ENCODE data around the gene BRINP1.

Gene BRINP1

DNA sequence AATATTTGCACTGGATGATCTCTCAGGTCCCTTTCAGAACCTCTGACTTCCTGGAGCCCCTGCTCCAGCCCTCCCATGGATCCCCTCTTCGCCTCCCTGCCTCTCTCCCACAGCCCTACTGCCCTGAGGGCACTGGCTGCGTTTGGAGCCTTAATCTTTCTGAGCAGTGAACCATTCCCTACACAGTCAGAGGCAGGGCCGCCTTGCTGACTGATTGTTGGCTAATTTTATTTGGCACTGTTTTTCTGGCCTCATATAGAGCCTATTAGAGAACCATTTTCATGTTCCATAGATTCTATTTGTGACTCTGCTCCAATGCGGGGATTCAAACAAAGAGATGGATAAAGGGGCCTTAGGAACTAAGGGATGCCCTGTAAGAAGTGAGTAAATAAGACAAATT is 91.1 kb downstream of the BRINP1 start:
- no peak for DNase-seq

DNA sequence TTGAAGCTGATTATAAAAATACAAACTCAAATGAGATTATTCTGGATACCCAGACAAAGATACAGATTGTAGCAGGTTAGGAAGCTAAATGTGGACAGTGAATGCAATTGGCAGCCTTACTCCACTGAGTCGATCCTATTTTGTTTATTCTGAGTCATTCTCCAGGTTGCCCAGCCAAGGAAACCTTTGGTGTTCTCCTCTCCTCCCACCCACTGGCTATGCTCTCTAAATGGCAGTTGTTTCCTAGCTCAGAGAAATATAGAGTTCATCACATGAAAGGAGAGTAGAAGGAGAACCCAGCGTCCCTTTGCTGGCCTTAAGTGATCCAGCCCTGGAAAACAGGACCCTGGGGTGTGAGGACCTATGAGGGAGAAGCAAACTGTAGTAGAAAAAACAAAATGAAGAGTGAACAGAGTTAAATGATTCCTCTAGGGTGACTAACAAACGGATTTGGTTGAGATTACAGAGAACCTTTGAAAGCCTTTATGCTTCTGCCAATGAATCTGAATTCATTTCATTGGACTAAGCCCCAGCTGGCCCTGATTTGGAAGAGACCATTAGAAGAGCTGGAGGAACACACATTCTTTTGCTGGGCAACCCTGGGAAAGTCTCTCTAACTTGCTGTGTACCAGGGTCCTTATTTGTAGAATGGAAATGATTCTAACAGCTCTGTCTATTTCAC is 95.1 kb downstream of the BRINP1 start:
- DNase-seq, result no peak

DNA sequence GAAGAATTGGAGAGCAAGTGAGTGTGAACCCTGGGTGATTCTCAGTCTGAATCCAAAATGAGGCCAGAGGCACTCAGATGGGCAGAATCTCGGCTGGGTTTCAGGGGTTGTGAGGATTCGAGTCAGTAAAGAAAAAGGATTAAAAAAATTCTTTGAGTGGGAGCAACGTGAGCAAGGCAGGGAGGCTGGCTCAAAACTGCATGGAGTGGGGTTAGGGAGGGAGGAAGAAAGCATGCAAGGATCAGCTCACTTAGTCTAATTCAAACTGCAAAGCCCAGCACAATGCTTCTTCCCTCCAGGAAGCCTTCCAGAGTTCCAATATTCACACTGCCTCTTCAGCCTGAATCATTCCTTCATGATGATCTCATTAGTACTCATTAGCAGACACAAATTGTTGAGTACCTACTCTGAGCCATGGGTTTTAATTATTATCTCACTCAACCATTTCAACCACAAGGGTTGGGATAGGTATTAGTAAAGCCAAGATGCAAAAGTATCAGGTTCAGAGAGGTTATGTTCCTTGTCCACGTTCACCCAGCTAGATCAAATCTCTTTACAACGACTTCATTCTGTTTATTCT is 95.8 kb downstream of the BRINP1 start:
- no peak for DNase-seq

DNA sequence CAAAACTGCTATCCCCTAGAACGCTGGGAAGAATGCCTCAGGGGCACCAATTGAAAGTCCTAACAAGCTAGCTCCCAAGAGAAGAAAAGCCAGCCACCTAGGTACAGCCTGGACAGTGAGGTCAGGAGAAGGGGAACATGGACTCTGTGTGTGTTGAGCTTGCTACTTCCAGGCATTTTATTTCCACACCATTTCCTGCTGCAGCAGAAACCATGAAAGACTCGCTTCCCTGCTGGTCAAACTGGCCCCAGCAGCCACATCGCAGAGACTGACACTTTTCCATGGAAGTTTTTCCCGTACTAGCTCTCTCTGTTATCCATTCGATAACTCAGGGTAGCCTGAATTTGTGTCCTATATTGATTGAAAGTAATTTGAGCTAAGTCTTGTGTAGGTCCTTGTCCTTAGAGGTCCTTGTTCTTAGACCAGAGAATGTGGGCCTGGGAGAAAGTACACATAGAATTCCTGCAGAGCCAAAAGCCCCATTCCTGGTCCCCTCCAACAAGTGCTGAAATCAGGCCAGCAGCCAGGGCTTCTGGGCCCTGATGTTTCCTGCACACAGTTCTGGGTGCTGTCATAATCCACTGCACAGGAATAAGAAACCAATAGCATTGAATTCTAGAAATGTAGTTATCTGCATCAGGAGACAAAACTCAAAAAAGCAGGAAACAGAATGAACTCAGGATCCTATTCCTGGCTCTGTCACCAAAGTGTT is 96.6 kb downstream of the BRINP1 start:
- DNase-seq, result no peak

DNA sequence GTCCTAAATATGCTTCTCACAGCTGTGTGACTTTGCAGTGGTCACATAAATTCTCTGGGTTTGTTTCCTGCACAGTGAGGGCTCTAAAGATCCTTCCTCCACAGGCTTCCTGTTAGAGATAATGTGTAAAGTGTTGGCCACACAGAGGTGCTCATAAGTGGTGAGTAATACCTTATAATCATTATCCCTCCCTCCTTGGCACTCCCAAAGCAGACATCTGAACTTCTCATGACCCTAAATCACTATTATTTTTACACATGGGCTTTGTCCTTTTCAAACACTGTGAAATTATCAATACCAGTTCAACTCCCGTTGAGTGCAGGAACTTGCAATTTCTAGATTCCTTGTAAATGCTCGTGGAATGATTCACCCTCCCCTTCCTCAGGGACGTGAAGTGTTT is 100.2 kb downstream of the BRINP1 start:
- DNase-seq, result no peak

DNA sequence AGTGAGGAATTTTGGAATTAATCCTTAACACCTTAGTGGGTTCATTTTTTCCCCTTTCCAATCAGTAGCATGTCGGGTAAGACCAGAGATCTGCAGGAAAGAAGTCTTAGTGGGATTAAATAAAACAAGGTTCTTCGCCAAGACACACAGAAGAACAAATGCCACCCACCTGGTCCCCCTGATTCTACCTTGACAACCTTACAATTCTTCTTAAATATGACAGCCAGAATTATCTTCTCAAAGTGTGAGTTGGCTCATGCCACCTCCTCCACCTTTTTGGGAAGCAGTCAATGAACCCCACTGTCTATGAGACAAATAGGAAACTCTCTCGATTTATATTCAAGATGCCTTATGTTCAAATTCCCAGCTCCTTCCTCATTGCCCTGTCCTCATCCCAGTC is 105.1 kb downstream of the BRINP1 start:
- no peak for DNase-seq

DNA sequence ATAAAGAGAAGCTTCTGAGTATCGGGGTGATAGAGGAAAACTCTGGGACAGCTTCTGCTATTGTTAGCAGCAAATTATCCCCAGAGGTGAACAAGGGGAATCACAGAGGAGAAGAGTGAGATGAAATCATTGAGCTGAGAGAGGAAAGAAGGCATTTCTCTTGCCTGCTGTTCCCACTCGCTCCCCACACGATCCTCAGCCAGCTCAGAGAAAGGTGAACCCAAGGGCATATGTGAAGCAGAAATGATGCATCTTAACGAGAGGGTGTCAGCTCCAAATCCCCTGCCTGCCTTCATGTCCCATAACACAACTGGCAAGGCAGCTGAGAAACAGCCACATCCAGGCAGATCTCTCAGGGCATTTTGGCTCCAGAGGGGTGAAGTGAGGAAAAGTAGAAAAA is 111.6 kb downstream of the BRINP1 start:
- no peak for DNase-seq

DNA sequence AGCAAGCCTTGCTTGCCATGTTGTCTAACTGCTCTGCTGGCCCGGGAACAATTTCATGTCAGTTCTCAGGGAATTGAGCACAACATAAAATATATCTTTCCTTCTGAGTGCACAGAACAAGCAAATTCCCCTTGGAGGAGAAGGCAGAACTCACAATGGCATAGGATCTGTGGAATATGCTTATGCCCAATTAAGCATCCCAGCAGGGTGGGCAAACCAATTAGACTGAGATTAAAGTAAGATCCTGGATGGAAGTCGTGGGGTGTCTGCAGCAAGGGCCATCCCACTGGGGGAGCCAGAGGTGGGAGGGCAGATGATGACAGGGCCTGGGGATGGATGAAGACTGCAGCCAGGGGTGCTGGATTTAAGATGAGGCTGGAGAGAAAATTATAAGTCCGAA is 114.1 kb downstream of the BRINP1 start:
- DNase-seq, result no peak

DNA sequence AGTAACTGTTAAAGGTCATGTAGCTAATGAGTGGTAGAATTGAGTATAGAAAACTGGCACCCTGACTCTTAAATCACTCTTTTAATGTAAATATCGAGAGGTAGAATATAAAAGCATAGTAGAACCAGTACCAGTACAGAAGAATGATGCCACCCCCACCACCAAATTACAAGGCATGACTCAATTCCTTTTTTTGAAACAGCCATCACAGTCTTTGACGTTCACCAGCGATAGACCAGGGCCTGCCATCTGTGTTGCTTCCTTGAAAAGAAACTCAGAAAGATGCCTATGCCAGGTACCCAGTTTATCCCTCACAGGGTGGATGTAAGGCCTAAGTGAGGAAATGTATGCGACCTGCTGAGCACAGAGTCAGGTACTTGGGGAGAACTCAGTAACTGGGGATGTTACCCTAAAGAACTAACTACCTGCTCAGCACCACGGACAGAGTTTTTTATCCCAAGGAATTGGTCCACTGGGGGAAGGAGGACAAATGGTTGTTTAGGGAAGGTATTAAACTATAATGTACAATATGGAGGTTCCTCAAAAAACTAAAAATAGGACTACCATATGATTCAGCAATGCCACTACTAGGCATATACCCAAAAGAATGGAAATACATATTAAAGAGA is 116.5 kb downstream of the BRINP1 start:
- DNase-seq, result no peak

DNA sequence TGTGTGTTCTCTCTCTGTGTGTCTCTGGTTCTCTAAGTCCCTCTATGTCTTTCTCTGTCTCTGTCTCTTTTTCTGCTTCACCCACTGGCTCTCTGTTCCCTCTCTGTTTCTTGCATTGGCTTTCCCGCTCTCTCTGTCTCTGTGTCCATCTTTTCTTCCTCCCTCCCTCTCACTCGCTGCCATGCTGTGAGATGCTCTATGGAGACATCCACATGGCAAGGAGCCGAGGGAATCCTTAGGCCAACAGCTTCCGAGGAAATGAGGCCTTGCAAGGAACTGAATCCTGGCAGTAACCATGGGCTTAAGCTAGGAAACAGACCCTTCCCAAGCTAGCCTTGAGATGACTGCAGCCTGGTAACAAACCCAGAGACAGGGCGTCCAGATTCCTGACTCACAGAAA is 117.3 kb downstream of the BRINP1 start:
- no peak for DNase-seq

DNA sequence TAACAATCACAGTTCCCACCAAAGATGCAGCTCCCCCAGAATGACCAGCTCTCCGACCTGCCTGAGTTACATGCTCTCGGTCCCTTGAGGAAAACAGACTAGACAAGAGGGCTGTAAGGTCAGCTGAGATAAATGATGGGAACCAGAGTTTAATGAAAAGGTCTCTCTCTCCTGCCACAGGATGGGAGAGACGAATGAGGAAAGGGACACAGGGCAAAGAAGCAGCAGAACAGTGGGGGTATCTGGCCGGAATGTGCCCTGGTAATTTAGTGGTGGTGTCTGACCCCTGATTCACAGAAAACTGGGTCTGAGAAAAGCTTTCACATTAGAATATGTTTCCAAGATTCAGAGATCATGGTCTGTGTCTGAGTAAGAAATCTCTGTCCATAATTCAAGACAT is 118.5 kb downstream of the BRINP1 start:
- no peak for DNase-seq

DNA sequence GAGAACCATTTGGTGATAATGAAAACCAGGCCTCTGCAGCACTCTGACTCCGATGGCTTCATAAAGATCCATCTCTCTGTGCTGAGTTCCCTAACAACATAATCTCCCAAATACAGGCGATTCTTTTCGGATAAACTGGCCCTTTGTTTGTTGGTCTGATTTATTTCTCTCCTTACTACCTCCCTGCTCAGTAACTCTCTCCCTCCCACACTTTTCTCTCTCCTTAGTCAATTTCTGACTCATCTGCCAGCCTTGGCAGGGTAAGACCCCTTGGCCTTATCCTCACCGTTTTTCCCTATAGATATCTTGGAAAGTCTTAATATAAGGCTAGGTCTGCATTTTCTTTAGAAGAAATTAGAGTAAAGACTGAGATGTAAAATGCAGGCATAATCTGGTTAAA is 128.7 kb downstream of the BRINP1 start:
- DNase-seq, result no peak

DNA sequence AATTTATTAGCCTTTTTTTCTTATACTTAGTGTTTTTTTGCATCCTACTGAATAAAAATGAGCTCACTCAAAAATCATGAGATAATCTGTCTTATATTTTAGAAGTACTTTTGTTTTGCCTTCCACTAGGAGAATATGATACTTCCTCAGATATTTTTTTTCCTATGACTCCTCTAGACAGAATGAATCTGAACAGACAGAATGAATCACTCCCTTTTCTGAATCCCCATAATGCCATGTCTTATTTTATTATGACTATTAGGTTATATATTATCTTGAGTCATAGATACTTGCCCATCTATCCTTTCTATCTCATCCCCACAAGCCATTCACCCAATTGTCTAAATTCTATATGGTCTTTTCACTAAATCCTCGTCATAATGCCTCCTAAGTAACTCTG is 134.6 kb downstream of the BRINP1 start:
- no peak for DNase-seq

DNA sequence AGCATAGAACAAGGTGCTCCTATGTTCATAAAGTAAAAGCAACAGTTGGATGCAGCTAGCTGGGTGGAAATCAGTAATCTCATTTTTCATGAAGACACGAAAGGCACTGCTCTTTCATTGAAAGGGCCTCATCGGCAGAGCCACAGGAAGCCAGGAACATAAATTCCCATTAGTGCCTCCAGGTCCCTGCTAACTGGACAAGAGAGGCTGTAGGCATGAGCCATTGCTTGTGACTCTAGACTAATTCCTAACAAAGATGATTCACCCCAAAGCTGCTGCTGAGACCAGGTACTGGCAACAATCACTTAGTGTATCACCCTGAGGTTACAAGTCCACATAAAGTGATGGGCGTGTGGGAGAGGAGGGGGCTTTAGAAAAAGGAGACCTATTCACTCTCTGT is 141.8 kb downstream of the BRINP1 start:
- DNase-seq, result no peak

DNA sequence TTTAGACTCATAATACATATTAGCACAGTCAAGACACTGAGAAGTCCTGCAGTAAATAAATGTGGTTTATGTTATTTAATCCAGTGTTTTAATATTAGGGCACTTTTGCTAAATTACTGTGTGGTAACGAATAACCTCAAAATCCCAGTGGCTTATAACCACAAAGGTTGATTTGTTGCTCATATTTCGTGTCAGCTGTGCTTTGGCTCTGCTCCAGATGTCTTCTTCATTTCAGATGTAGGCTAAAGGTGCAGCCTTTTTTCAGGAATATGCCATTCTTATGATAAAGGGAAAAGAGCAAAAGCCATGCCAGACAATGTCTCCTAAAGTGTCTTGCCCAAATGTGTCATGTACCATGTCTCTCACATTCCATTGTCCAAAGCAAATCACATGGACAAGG is 144.8 kb downstream of the BRINP1 start:
- no peak for DNase-seq

DNA sequence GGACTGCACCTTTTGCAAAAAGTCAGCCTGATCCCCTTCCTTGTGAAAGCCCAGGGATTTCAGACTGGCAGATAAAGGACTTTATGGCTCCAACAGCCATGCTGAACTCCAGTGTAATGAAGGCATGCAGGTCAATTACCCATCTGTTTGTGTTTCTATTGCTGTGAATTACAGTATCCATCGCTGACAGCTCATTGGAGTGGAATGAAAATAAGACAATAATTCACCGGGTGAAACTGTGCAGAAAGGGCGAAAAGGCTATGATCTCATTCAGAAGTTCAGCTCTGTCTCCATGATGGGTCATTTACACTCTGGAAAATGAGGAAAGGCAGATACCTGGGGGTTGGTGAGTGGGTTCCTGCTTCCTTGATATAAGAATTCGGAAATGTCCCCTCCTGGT is 148.0 kb downstream of the BRINP1 start:
- no peak for DNase-seq

DNA sequence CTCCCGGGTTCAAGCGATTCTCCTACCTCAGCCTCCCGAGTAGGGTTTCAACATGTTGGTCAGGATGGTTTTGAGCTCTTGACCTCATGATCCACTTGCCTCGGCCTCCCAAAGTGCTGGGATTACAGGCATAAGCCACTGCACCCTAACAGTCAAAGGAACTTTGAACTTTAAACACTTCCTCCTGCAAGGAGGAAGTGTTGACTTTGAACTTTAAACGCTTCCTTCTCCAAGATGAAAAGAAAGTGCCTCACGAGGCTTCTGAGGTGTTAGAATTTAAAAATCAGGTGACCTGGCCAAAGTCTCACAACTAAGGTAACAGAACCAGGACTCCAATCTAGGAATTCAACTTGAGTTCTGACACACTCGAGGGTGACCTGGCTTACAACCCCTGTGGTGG is 150.9 kb downstream of the BRINP1 start:
- no peak for DNase-seq

DNA sequence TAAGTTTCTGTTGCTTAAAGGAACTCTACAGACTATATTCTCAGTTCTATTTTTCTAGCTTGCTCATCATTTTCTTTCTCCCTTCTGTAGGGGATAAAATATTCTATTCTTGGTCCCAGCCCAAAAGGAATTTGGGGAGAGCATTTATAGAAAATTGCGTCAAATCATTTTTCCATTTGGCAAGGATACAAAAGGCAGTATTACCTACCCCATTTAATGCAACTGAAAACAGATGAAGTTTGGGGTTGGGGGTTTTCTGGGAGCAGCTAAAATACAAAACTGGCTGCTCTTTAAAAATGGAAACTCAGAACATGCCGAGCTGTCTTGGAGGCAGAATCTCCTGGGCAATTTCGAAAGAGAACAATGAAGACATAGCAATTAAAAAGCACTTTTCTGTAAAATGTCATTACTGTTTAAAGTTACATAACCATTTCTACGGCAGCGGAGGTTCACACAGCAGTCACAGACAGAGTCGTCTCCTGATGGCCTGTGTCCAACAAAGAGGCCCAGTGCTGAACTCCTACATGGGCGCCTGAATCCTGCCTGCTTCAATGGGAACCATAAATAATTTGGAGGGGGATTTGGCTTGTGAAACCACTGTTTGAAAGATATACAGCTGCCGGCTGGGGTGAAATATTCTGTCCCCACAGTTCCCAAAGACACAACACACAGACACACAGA is 152.4 kb downstream of the BRINP1 start:
- DNase-seq, result no peak

DNA sequence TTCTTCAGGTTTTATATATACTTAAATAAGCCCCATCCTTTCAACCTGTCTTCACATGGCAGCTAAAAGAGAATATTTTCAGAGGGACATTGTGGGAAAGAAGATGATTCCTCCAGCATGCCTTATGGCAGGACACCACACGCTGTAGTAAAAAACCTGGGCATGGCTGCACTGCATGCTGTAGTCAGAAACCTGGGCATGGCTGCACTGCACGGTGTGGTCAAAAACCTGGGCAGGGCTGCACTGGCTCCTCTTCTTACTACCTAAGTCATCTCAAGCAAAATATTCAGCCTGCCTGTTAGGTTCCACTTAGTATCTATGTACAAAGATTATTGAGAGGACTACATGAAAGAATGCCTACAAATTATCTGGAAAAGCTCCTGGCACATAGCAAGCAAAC is 153.6 kb downstream of the BRINP1 start:
- DNase-seq, result no peak

DNA sequence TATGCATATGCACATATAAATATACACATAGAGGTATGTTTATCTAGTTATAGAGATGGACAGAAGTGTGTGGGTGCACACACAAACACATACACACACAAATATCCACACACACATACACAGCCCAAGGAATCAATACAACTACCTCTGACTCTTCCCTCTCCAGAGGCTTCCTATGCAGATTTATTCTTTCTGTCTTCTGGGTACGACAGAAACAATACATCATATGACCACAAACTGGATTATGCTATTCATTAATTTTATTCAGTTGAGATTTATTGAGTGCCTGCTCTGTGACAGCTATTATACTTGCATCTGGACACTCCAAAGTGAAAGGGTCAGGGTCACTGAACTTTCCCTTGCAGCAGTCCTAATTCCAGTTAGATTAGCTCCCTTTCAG is 155.8 kb downstream of the BRINP1 start:
- DNase-seq, result no peak

DNA sequence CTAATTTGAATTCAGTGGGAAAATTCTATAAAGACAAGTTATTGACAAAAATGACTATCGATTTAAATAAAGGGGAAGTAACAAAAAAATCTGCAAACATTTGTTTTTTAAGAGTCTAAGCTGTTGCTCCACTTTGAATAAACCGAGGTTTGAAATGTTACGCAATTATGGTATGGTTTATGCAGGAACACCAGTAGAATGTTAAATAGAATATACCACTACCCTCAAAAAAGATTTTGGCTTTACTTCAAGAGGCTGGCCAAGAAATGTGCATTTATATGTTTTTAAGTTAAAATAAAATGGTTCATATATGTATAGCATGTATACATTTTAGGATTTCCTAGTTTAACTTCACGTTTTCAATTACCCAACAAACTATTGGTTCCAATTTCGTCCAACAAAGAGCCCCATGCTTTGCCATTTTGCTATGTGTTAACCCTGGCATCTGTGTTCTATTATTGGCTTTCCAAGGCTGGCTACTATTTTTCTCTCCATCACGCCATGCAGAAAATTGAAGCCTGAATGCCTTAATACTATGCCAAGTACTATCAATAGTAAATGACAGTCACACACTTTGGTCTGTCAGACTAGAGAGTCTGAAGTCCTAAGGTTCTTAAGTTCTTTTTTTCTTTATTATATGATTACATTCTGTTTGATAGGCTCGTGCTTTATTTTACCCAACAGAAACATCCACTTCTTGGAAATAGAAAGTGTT is 171.2 kb downstream of the BRINP1 start:
- no peak for DNase-seq

DNA sequence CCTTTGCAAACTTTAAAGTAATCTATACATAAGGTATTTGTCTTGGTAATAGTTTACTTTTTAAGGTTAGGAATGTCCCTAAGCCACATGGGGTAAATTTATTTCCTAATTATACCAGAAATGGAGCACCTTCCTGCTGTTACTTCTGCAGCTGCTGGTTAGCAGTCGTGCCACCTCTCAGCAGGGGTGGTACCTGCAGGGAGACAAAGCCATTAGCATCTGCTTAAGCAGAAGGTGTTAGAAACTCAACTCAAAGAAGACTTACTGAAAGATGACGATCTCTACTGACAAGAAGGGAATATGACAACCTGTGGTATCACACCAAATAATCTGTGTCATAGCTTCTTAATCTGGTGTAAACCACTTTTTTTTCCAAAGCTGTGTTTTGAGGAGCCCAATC is 173.7 kb downstream of the BRINP1 start:
- no peak for DNase-seq

DNA sequence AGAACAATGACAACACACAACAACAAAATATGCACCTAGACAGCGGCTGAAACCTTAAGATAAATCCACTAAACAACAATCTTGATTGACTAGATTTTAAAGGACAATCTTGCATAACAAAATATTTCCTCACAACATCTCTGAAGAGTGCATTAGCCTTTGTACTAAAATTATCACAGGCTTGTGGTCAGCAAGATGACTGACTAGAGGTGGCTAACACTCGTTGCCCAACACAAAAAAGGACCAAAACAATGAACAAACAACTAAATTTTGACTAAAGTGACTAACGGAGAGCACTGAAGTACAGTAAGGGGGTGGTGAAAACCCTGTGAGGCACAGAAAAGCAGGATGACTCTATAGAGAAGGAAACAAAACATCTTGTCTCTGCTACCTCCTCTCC is 183.9 kb downstream of the BRINP1 start:
- DNase-seq, result no peak
